Lung microvascular endothelial cell (primary cell): Measurements from ENCODE around the gene XPC. TPM values are rescaled to one million over a fixed set of nuclear protein-coding genes. Genes with fewer than 3 reads are reported as not detected.

ENCODE experiments used
- DNase-seq, 2 donors: peaks; one replicate each; pipeline versions ENCODE4 v3.0.0 to v3.0.0-alpha.2; 2010; ENCODE audit warnings: low read depth in 2 of 2
- total RNA-seq: library from RNA; depleted of rRNA; stranded (reverse); fragments of >200 nt; gene quantifications from 2 replicates; pipeline ENCODE4 v1.2.1, GENCODE V29; 2014

Gene XPC
- total RNA-seq, 1 donor from 2014 or later, result 26.0 TPM

GRCh38 chr3:14148041-14148985 lies 30.1 kb downstream of the XPC start:
- DNase-seq, result peak in 1 of 2 donors; percentile 35

- no peak for DNase-seq
Measured at GRCh38 chr3:14147617-14148016, 30.8 kb downstream of the XPC start.

- no peak for DNase-seq
Measured at GRCh38 chr3:14147066-14147435, 31.4 kb downstream of the XPC start.

GRCh38 chr3:14146381-14147065 lies 31.9 kb downstream of the XPC start:
- DNase-seq, result no peak

- DNase-seq, result no peak
Measured at GRCh38 chr3:14145670-14146380, 32.6 kb downstream of the XPC start.

GRCh38 chr3:14145236-14145635 lies 33.2 kb downstream of the XPC start:
- peak in 1 of 2 donors; percentile 68 for DNase-seq

- DNase-seq, result peak; percentile 93 to 99
Measured at GRCh38 chr3:14144423-14145075, 33.9 kb downstream of the XPC start.

- DNase-seq, result peak; percentile 85 to 91
Measured at GRCh38 chr3:14143271-14144225, 34.9 kb downstream of the XPC start.

- DNase-seq, result no peak
Measured at GRCh38 chr3:14142567-14143270, 35.7 kb downstream of the XPC start.

- DNase-seq, result peak; percentile 20 to 41
Measured at GRCh38 chr3:14141602-14142341, 36.6 kb downstream of the XPC start.

GRCh38 chr3:14141144-14141543 lies 37.3 kb downstream of the XPC start:
- no peak for DNase-seq

- no peak for DNase-seq
Measured at GRCh38 chr3:14140668-14141067, 37.7 kb downstream of the XPC start.

GRCh38 chr3:14139771-14140170 lies 38.6 kb downstream of the XPC start:
- no peak for DNase-seq

- no peak for DNase-seq
Measured at GRCh38 chr3:14138878-14139655, 39.3 kb downstream of the XPC start.

- DNase-seq, result no peak
Measured at GRCh38 chr3:14138109-14138877, 40.1 kb downstream of the XPC start.

- DNase-seq, result no peak
Measured at GRCh38 chr3:14137445-14137844, 41.0 kb downstream of the XPC start.

- no peak for DNase-seq
Measured at GRCh38 chr3:14137004-14137403, 41.4 kb downstream of the XPC start.
